H9 (cell line): ENCODE data around the gene GGT1. TPM values are rescaled to one million over a fixed set of nuclear protein-coding genes. Genes with fewer than 3 reads are reported as not detected.

Experiments
- DNase-seq: peaks from one replicate; pipeline ENCODE4 v3.0.0-alpha.2; 2017
- H2AFZ ChIP-seq: one replicate; pipeline ENCODE4 v1.6.1; 2013; ENCODE audit warnings: mild to moderate bottlenecking, low read length, control low read depth, moderate library complexity
- H2AK5ac ChIP-seq: 2 replicates; pipeline ENCODE4 v1.6.1; 2013; ENCODE audit warnings: low read length, control low read depth, mixed read lengths; ENCODE audit not compliant: insufficient read length
- H2BK120ac ChIP-seq: one replicate; pipeline ENCODE4 v1.6.1; 2013; ENCODE audit warnings: low read depth, mild to moderate bottlenecking, low read length, control low read depth, inconsistent platforms; ENCODE audit not compliant: poor library complexity, severe bottlenecking
- H2BK12ac ChIP-seq: 2 replicates; pipeline ENCODE4 v1.6.1; 2013; ENCODE audit warnings: low read length, control low read depth, mixed read lengths, low read depth; ENCODE audit not compliant: insufficient read length
- H2BK15ac ChIP-seq: 2 replicates; pipeline ENCODE4 v1.6.1; 2013; ENCODE audit warnings: low read depth, low read length, control low read depth
- H2BK20ac ChIP-seq: one replicate; pipeline ENCODE4 v1.6.1; 2013; ENCODE audit warnings: low read depth, mild to moderate bottlenecking, low read length, control low read depth, inconsistent platforms; ENCODE audit not compliant: poor library complexity, severe bottlenecking
- H2BK5ac ChIP-seq: 2 replicates; pipeline ENCODE4 v1.6.1; 2013; ENCODE audit warnings: low read length, control low read depth, mixed read lengths; ENCODE audit not compliant: insufficient read length
- H3K14ac ChIP-seq: 2 replicates; pipeline ENCODE4 v1.6.1; 2013; ENCODE audit warnings: low read length, control low read depth; ENCODE audit not compliant: insufficient read depth
- H3K18ac ChIP-seq: 2 replicates; pipeline ENCODE4 v1.6.1; 2013; ENCODE audit warnings: low read depth, mild to moderate bottlenecking, mixed read lengths, low read length, control low read depth; ENCODE audit not compliant: insufficient read length
- H3K23ac ChIP-seq: 2 replicates; pipeline ENCODE4 v1.6.1; 2013; ENCODE audit warnings: low read length, control low read depth, mixed read lengths, low read depth; ENCODE audit not compliant: insufficient read length
- H3K23me2 ChIP-seq: 2 replicates; pipeline ENCODE4 v1.6.1; 2013; ENCODE audit warnings: low read depth, mild to moderate bottlenecking, mixed read lengths, low read length, control low read depth; ENCODE audit not compliant: insufficient read length, poor library complexity, severe bottlenecking
- H3K27ac ChIP-seq: 2 replicates; pipeline ENCODE4 v1.5.1; 2013; ENCODE audit warnings: low read length, control low read depth, mixed read lengths, low read depth; ENCODE audit not compliant: insufficient read length
- H3K27me3 ChIP-seq: 2 replicates; pipeline ENCODE4 v1.6.1; 2013; ENCODE audit warnings: low read length, control low read depth, inconsistent platforms; ENCODE audit not compliant: insufficient read depth
- H3K4ac ChIP-seq: 2 replicates; pipeline ENCODE4 v1.6.1; 2013; ENCODE audit warnings: low read depth, mild to moderate bottlenecking, control low read depth, inconsistent platforms, low read length, moderate library complexity
- H3K4me1 ChIP-seq: 2 replicates; pipeline ENCODE4 v1.6.1; 2013; ENCODE audit warnings: low read length, control low read depth, inconsistent platforms; ENCODE audit not compliant: insufficient read depth
- H3K4me2 ChIP-seq: 2 replicates; pipeline ENCODE4 v1.6.1; 2013; ENCODE audit warnings: low read length, control low read depth, mixed read lengths; ENCODE audit not compliant: insufficient read length, insufficient read depth
- H3K56ac ChIP-seq: 2 replicates; pipeline ENCODE4 v1.6.1; 2013; ENCODE audit warnings: low read depth, mild to moderate bottlenecking, mixed read lengths, low read length, control low read depth; ENCODE audit not compliant: insufficient read length
- H3K79me1 ChIP-seq: 2 replicates; pipeline ENCODE4 v1.6.1; 2013; ENCODE audit warnings: low read depth, mild to moderate bottlenecking, moderate library complexity, low read length, control low read depth, inconsistent platforms; ENCODE audit not compliant: insufficient read depth, poor library complexity, severe bottlenecking
- H3K79me2 ChIP-seq: 2 replicates; pipeline ENCODE4 v1.6.1; 2013; ENCODE audit warnings: low read length, control low read depth, inconsistent platforms; ENCODE audit not compliant: insufficient read depth
- H3K9ac ChIP-seq: 2 replicates; pipeline ENCODE4 v1.6.1; 2013; ENCODE audit warnings: low read length, control low read depth, mixed read lengths; ENCODE audit not compliant: insufficient read length; ENCODE audit errors: extremely low read depth
- H3K9me3 ChIP-seq: one replicate; pipeline ENCODE4 v1.6.1; 2013; ENCODE audit warnings: low read depth, low read length, inconsistent platforms; ENCODE audit not compliant: control insufficient read depth
- H3T11ph ChIP-seq: one replicate; pipeline ENCODE4 v1.6.1; 2013; ENCODE audit warnings: mild to moderate bottlenecking, low read length, control low read depth, inconsistent platforms
- H4K20me1 ChIP-seq: one replicate; pipeline ENCODE4 v1.6.1; 2013; ENCODE audit not compliant: control insufficient read depth, insufficient read length, insufficient read depth
- H4K5ac ChIP-seq: 2 replicates; pipeline ENCODE4 v1.6.1; 2013; ENCODE audit warnings: low read depth, mild to moderate bottlenecking, mixed read lengths, low read length, control low read depth; ENCODE audit not compliant: insufficient read length
- H4K8ac ChIP-seq: replicated peaks from 2 replicates; pipeline ENCODE4 v1.6.1; 2013; ENCODE audit warnings: low read length, control low read depth, mixed read lengths, low read depth; ENCODE audit not compliant: insufficient read length
- H4K91ac ChIP-seq: 2 replicates; pipeline ENCODE4 v1.6.1; 2013; ENCODE audit warnings: low read depth, mild to moderate bottlenecking, moderate library complexity, mixed read lengths, low read length, control low read depth; ENCODE audit not compliant: insufficient read length
- H3K27ac Mint-ChIP-seq, 3 experiments: 2 replicates in 2 of 3; 3 replicates in 1 of 3; pipeline ENCODE4 v1.8.0; 2020 to 2021; ENCODE audit warnings: mixed read lengths in 3 of 3, mild to moderate bottlenecking in 1 of 3, moderate library complexity in 1 of 3
- H3K27me3 Mint-ChIP-seq: 2 replicates; pipeline ENCODE4 v1.8.0; 2021; ENCODE audit warnings: low read depth, mild to moderate bottlenecking, moderate library complexity, mixed read lengths
- H3K36me3 Mint-ChIP-seq, 3 experiments: 2 replicates in 2 of 3; 3 replicates in 1 of 3; pipeline ENCODE4 v1.8.0; 2020 to 2021; ENCODE audit warnings: low read depth in 3 of 3, mixed read lengths in 3 of 3; ENCODE audit not compliant: insufficient read depth in 1 of 3
- H3K4me1 Mint-ChIP-seq, 2 experiments: 2 replicates each; pipeline ENCODE4 v1.8.0; 2020; ENCODE audit warnings: mixed read lengths in 2 of 2
- H3K4me3 Mint-ChIP-seq, 2 experiments: 2 replicates in 1 of 2; 3 replicates in 1 of 2; pipeline ENCODE4 v1.8.0; 2020 to 2021; ENCODE audit warnings: mild to moderate bottlenecking in 2 of 2, mixed read lengths in 2 of 2, moderate library complexity in 1 of 2
- H3K9me3 Mint-ChIP-seq, 2 experiments: 2 replicates in 1 of 2; 3 replicates in 1 of 2; pipeline ENCODE4 v1.8.0; 2020; ENCODE audit warnings: mild to moderate bottlenecking in 2 of 2, mixed read lengths in 2 of 2, moderate library complexity in 1 of 2
- CTCF ChIP-seq: fragments of 200-600 bp; sonication (generic); conservative IDR thresholded peaks from 3 replicates; pipeline ENCODE4 v1.8.0; 2021; ENCODE audit warnings: antibody characterized with exemption, mild to moderate bottlenecking
- WGBS: extraction: QIAGEN DNeasy Blood & Tissue Kit; methylation state at CpG from one replicate; pipeline ENCODE4 v1.1.7; 2013; ENCODE audit warnings: missing lambda C conversion rate, low lambda C conversion rate, mixed read lengths; ENCODE audit not compliant: insufficient read length; ENCODE audit errors: extremely low coverage; 5-methylcytosine and 5-hydroxymethylcytosine counted together
- total RNA-seq: library from RNA; stranded (reverse); gene quantifications from 2 replicates; pipeline ENCODE4 v1.2.1, GENCODE V29; 2021

Gene GGT1
- total RNA-seq, 1 experiment from 2014 or later: 20.5 TPM

DNA sequence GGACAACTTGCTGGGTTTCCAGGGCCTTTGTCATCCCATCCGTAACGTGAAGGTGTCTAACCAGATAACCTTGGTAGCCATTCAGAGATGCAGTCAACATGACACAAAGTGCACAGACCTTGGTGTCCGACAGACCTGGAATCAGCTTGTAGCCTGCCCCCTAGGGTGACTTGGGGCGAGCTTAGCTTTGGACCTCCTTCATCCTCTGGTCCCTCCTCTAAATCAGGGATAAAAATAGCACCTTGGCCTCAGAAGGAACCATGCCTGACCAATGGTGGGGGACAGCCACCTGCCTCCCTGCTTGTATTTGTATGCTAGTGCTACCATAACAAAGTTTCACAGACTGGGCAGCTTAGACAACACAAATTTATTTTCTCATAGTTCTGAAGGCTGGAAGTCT, 43.5 kb upstream of the GGT1 start:
- Mint-ChIP-seq H3K4me3 (no peak overlapping the region), H3K4me1 (peaks cover 7 to 13% of the 10 kb centered on the region in 2 experiments), H3K27me3 (no peaks in the 10 kb centered on the region), H3K27ac (no peak overlapping the region), H3K9me3 (peaks cover 2% of the 10 kb centered on the region in 2 experiments; a peak in 3 of 5 replicates), H3K36me3 (peaks cover 40 to 59% (median 56%) of the 10 kb centered on the region in 3 experiments)
- Histone ChIP-seq H2BK5ac (no peak overlapping the region), H3K79me2 (peaks cover 59% of the 10 kb centered on the region; the same call in 1 of the 2 replicates), H4K20me1 (peaks cover 2% of the 10 kb centered on the region), H4K91ac (no peak overlapping the region), H2BK15ac (no peak overlapping the region), H2BK12ac (no peak overlapping the region), H3K9me3 (no peaks in the 10 kb centered on the region), H3T11ph (no peak overlapping the region), H3K23ac (no peak overlapping the region), H2AFZ (no peak overlapping the region), H3K27me3 (no peaks in the 10 kb centered on the region), H2AK5ac (no peak overlapping the region), H4K8ac (no peak overlapping the region), H3K79me1 (peaks cover 4% of the 10 kb centered on the region), H4K5ac (no peak overlapping the region), H2BK20ac (no peak overlapping the region), H3K23me2 (peaks cover 12% of the 10 kb centered on the region), H3K4me1 (peaks cover 3% of the 10 kb centered on the region; the same call in 1 of the 2 replicates), H3K27ac (no peak overlapping the region), H3K56ac (no peak overlapping the region), H3K4ac (no peak overlapping the region), H3K4me2 (no peak overlapping the region), H3K9ac (no peak overlapping the region), H3K14ac (no peak overlapping the region), H3K18ac (no peak overlapping the region), H2BK120ac (no peak overlapping the region)
- TF ChIP-seq CTCF: no peak
- DNase-seq: no peak
- WGBS: no CpG with 5 or more reads among the region's 4 CpGs
